Stimulated activated CD8-positive, alpha-beta memory T cell treated with anti-CD3 and anti-CD28 coated beads, Interleukin-4, amount 100 ng/mL, for 1 hour (primary cell): Measurements from ENCODE around the gene PALLD.

Source experiments
- DNase-seq, 2 donors: peaks; one replicate each; pipeline ENCODE4 v3.0.0-alpha.2; 2020; ENCODE audit warnings: low read depth in 2 of 2, low spot score in 1 of 2

The PALLD gene

GRCh38 chr4:168587411-168588125 is 90.7 kb downstream of the PALLD start:
- no peak for DNase-seq

- no peak for DNase-seq
These were observed 92.2 kb downstream of the PALLD start for GRCh38 chr4:168588916-168589531.

- no peak for DNase-seq
These were observed 95.8 kb downstream of the PALLD start for GRCh38 chr4:168592676-168593075.

- DNase-seq, result no peak
These were observed 96.5 kb downstream of the PALLD start for GRCh38 chr4:168593399-168593798.

GRCh38 chr4:168594121-168594520 is 97.3 kb downstream of the PALLD start:
- DNase-seq, result no peak

GRCh38 chr4:168598191-168598590 is 101.3 kb downstream of the PALLD start:
- no peak for DNase-seq

GRCh38 chr4:168600796-168601583 is 104.1 kb downstream of the PALLD start:
- DNase-seq, result no peak

GRCh38 chr4:168601899-168602298 is 105.0 kb downstream of the PALLD start:
- DNase-seq, result no peak

- DNase-seq, result no peak
These were observed 107.9 kb downstream of the PALLD start for GRCh38 chr4:168604496-168605373.

GRCh38 chr4:168605411-168605810 is 108.6 kb downstream of the PALLD start:
- DNase-seq, result no peak

- no peak for DNase-seq
These were observed 110.4 kb downstream of the PALLD start for GRCh38 chr4:168607215-168607614.

- no peak for DNase-seq
These were observed 111.9 kb downstream of the PALLD start for GRCh38 chr4:168608771-168609170.

- no peak for DNase-seq
These were observed 112.5 kb downstream of the PALLD start for GRCh38 chr4:168609369-168609768.

- no peak for DNase-seq
These were observed 114.2 kb downstream of the PALLD start for GRCh38 chr4:168610911-168611530.

GRCh38 chr4:168612450-168613135 is 115.7 kb downstream of the PALLD start:
- no peak for DNase-seq

- no peak for DNase-seq
These were observed 117.0 kb downstream of the PALLD start for GRCh38 chr4:168613869-168614268.

GRCh38 chr4:168614281-168615057 is 117.6 kb downstream of the PALLD start:
- no peak for DNase-seq

- no peak for DNase-seq
These were observed 118.6 kb downstream of the PALLD start for GRCh38 chr4:168615294-168616065.
